ENCODE results near the gene SKOR2. TPM values are rescaled to one million over a fixed set of nuclear protein-coding genes. Genes with fewer than 3 reads are reported as not detected.

SKOR2 gene
- total RNA-seq, 1 experiment from 2014 or later: not detected

DNA sequence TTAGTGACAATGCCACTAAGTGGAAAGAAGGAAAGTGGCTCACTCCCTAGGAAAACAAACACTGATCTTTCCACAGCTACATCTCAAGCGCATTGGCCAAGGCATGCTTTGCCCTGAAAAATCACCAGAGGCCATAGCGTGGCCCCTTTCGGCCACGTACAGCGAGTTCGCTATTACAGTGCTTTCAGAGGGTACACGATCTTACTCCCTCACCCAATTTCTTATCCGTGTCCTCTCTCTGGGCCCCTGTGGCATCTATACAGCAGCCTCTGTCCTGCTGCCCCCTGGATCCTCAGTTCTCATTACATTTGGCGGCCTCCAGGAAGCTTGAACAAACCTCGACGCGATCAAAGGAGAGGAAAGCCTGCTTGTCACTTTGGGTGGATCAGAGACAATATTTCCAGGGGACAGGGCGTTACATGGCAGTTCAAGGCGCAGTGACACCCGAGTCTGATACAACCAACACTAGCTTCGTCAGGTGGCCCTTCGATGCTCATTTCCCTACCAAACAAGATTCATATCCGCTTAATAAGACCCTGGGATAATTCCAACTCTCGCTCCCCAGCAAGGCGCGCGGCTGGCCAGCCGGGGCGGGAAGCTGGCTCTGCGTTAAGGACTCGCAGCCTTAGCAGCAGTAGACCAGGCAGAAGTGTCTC lies 941 bp downstream of the SKOR2 start:
- no TSS peak for BruUV-seq (replicated peaks)
- no peak for TF ChIP-seq JUND (IDR thresholded peaks at IDR 0.05)
- TF ChIP-seq EGR1 (IDR thresholded peaks at IDR 0.05; ENCODE audit: low read depth): no peak
- no peak for TF ChIP-seq EZH2phosphoT487 (IDR thresholded peaks at IDR 0.05; ENCODE audit: borderline replicate concordance)
- TF ChIP-seq TCF7L2 (IDR thresholded peaks at IDR 0.05; ENCODE audit: borderline replicate concordance, extremely low read depth, insufficient read depth, insufficient read length): no peak
- TF ChIP-seq, protein P1, sequence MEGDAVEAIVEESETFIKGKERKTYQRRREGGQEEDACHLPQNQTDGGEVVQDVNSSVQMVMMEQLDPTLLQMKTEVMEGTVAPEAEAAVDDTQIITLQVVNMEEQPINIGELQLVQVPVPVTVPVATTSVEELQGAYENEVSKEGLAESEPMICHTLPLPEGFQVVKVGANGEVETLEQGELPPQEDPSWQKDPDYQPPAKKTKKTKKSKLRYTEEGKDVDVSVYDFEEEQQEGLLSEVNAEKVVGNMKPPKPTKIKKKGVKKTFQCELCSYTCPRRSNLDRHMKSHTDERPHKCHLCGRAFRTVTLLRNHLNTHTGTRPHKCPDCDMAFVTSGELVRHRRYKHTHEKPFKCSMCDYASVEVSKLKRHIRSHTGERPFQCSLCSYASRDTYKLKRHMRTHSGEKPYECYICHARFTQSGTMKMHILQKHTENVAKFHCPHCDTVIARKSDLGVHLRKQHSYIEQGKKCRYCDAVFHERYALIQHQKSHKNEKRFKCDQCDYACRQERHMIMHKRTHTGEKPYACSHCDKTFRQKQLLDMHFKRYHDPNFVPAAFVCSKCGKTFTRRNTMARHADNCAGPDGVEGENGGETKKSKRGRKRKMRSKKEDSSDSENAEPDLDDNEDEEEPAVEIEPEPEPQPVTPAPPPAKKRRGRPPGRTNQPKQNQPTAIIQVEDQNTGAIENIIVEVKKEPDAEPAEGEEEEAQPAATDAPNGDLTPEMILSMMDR (IDR thresholded peaks at IDR 0.05 in 2 of 3, conservative IDR thresholded peaks at IDR 0.05 in 1 of 3; ENCODE audit: borderline replicate concordance in 1 of 3, insufficient read depth in 1 of 3, low read depth in 2 of 3, low read length in 2 of 3): no peak
- no peak for TF ChIP-seq FOSL1 (IDR thresholded peaks at IDR 0.05; ENCODE audit: low read depth)
- TF ChIP-seq, protein P2, sequence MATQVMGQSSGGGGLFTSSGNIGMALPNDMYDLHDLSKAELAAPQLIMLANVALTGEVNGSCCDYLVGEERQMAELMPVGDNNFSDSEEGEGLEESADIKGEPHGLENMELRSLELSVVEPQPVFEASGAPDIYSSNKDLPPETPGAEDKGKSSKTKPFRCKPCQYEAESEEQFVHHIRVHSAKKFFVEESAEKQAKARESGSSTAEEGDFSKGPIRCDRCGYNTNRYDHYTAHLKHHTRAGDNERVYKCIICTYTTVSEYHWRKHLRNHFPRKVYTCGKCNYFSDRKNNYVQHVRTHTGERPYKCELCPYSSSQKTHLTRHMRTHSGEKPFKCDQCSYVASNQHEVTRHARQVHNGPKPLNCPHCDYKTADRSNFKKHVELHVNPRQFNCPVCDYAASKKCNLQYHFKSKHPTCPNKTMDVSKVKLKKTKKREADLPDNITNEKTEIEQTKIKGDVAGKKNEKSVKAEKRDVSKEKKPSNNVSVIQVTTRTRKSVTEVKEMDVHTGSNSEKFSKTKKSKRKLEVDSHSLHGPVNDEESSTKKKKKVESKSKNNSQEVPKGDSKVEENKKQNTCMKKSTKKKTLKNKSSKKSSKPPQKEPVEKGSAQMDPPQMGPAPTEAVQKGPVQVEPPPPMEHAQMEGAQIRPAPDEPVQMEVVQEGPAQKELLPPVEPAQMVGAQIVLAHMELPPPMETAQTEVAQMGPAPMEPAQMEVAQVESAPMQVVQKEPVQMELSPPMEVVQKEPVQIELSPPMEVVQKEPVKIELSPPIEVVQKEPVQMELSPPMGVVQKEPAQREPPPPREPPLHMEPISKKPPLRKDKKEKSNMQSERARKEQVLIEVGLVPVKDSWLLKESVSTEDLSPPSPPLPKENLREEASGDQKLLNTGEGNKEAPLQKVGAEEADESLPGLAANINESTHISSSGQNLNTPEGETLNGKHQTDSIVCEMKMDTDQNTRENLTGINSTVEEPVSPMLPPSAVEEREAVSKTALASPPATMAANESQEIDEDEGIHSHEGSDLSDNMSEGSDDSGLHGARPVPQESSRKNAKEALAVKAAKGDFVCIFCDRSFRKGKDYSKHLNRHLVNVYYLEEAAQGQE (IDR thresholded peaks at IDR 0.05; ENCODE audit: low read depth): no peak
- TF ChIP-seq ELF1 (IDR thresholded peaks at IDR 0.05; ENCODE audit: borderline replicate concordance, low read depth): no peak
- TF ChIP-seq SP1 (IDR thresholded peaks at IDR 0.05; ENCODE audit: low read depth): no peak
- TF ChIP-seq, protein P3, sequence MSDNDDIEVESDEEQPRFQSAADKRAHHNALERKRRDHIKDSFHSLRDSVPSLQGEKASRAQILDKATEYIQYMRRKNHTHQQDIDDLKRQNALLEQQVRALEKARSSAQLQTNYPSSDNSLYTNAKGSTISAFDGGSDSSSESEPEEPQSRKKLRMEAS (IDR thresholded peaks at IDR 0.05): no peak
- no peak for TF ChIP-seq CBX3 (IDR thresholded peaks at IDR 0.05; ENCODE audit: low read depth)
- TF ChIP-seq EZH2 (IDR thresholded peaks at IDR 0.05): no peak
- no peak for TF ChIP-seq ZFX (IDR thresholded peaks at IDR 0.05)
- H3K27me3 ChIP-seq (ENCODE audit: insufficient read depth, low read length): peaks cover 36% of the 10 kb centered on the region
- no peaks in the 10 kb centered on the region for H4K20me1 ChIP-seq (ENCODE audit: insufficient read depth)
- no peak overlapping the region for H3K9ac ChIP-seq (ENCODE audit: low read length)
- no peaks in the 10 kb centered on the region for H3K79me2 ChIP-seq (ENCODE audit: insufficient read depth, low read length)
- DNase-seq (ENCODE audit: low read depth, low spot score) (no peak), ATAC-seq (no peak)
- ChIA-PET POLR2A (no interaction called here), RAD21 (ENCODE audit: low non-redundant PET in 1 of 2, low total read pairs in 2 of 2, uncharacterized antibody in 2 of 2, unreplicated experiment in 2 of 2) (no interaction called here), CTCF (no interaction called here)
- intact Hi-C loops (cut with micrococcal nuclease): no loop called here
- H3K4me1 ChIP-seq (ENCODE audit: control insufficient read depth in 1 of 2, insufficient read depth in 2 of 2, low read length in 2 of 2): no peaks in the 10 kb centered on the region
- H3K27ac ChIP-seq (ENCODE audit: low read depth, low read length): no peak overlapping the region
- peaks cover 0 to 3% of the 10 kb centered on the region in 2 experiments; a peak in 1 of 4 replicates for H3K9me3 ChIP-seq (ENCODE audit: control insufficient read depth in 1 of 2, insufficient read depth in 1 of 2, low read depth in 1 of 2, low read length in 2 of 2)
- no peaks in the 10 kb centered on the region for H3K36me3 ChIP-seq (ENCODE audit: control insufficient read depth in 1 of 2, insufficient read depth in 2 of 2, low read length in 2 of 2)
- no peak overlapping the region for H3K4me2 ChIP-seq (ENCODE audit: low read length)
- H3K9me2 ChIP-seq (ENCODE audit: insufficient read depth): no peaks in the 10 kb centered on the region
- H3K4me3 ChIP-seq (replicated peaks in 1 of 2; ENCODE audit: low read depth in 1 of 2, low read length in 2 of 2): no peak overlapping the region
- H2AFZ ChIP-seq (ENCODE audit: low read depth, low read length, poor library complexity, severe bottlenecking): no peak overlapping the region

All from HCT116 (cell line).